IMR-90 (cell line): ENCODE results near the gene DPYD. TPM values are rescaled to one million over a fixed set of nuclear protein-coding genes. Genes with fewer than 3 reads are reported as not detected.

Experiments
- ATAC-seq: fragments of 200-7000 bp; cut with Tn5 transposase; 2 replicates; pipeline ENCODE4 v1.9.1; 2020; ENCODE audit warnings: low read depth, mild to moderate bottlenecking, moderate library complexity
- BruUV-seq: library from RNA; stranded (reverse); fragments of 400-500 nt; replicated peaks from 2 replicates; lab custom pipeline; 2021; lab: Mats Ljungman, UMichigan
- CTCF ChIA-PET: fragments of 300-600 bp; formaldehyde crosslinking; extraction: SDS; loops from one replicate; lab custom pipeline; 2021; ENCODE audit warnings: antibody characterized with exemption; lab: Yijun Ruan, JAX
- POLR2A ChIA-PET: fragments of 300-600 bp; sonication (Branson Sonifier 250); formaldehyde crosslinking; loops from one replicate; lab custom pipeline; 2022; ENCODE audit warnings: antibody characterized with exemption; ENCODE audit not compliant: unreplicated experiment; lab: Charles Lee
- DNase-seq: peaks from one replicate; pipeline ENCODE4 v3.0.0; 2013
- H2AFZ ChIP-seq: replicated peaks from 2 replicates; pipeline ENCODE3; 2013; ENCODE audit warnings: low read length, mild to moderate bottlenecking; ENCODE audit not compliant: poor library complexity
- H2AK5ac ChIP-seq: 2 replicates; pipeline ENCODE4 v1.6.1; 2013; ENCODE audit warnings: low read depth, low read length, inconsistent platforms
- H2AK9ac ChIP-seq: replicated peaks from 2 replicates; pipeline ENCODE3; 2013; ENCODE audit warnings: mild to moderate bottlenecking, low read depth, low read length, moderate library complexity; ENCODE audit not compliant: poor library complexity
- H2BK120ac ChIP-seq: 2 replicates; pipeline ENCODE4 v1.6.1; 2013; ENCODE audit warnings: low read depth, low read length, inconsistent platforms
- H2BK15ac ChIP-seq: 3 replicates; pipeline ENCODE4 v1.6.1; 2013; ENCODE audit warnings: low read depth, low read length, inconsistent platforms
- H2BK20ac ChIP-seq: 2 replicates; pipeline ENCODE4 v1.6.1; 2013; ENCODE audit warnings: low read depth, mild to moderate bottlenecking, inconsistent platforms, low read length, moderate library complexity
- H2BK5ac ChIP-seq: 2 replicates; pipeline ENCODE4 v1.6.1; 2013; ENCODE audit warnings: mild to moderate bottlenecking, low read depth, low read length, inconsistent platforms; ENCODE audit not compliant: poor library complexity, severe bottlenecking
- H3K14ac ChIP-seq: replicated peaks from 2 replicates; pipeline ENCODE4 v1.6.1; 2013; ENCODE audit warnings: low read depth, low read length, inconsistent platforms
- H3K18ac ChIP-seq: 2 replicates; pipeline ENCODE4 v1.6.1; 2013; ENCODE audit warnings: low read depth, low read length, control low read depth
- H3K23ac ChIP-seq: 2 replicates; pipeline ENCODE4 v1.6.1; 2013; ENCODE audit warnings: low read depth, low read length, inconsistent platforms
- H3K27ac ChIP-seq: 2 replicates; pipeline ENCODE4 v1.5.1; 2013; ENCODE audit warnings: mild to moderate bottlenecking, control low read depth, low read length; ENCODE audit not compliant: insufficient read depth
- H3K27me3 ChIP-seq: 2 replicates; pipeline ENCODE4 v1.6.1; 2013; ENCODE audit warnings: low read length; ENCODE audit not compliant: control insufficient read depth, insufficient read depth
- H3K36me3 ChIP-seq: 2 replicates; pipeline ENCODE4 v1.6.1; 2013; ENCODE audit warnings: low read length, mixed read lengths; ENCODE audit not compliant: control insufficient read depth, insufficient read depth
- H3K4ac ChIP-seq: 2 replicates; pipeline ENCODE4 v1.6.1; 2013; ENCODE audit warnings: low read depth, low read length, inconsistent platforms
- H3K4me1 ChIP-seq: 2 replicates; pipeline ENCODE4 v1.6.1; 2013; ENCODE audit warnings: low read length, mixed read lengths; ENCODE audit not compliant: control insufficient read depth, insufficient read depth
- H3K4me2 ChIP-seq: 2 replicates; pipeline ENCODE4 v1.6.1; 2013; ENCODE audit warnings: low read depth, mild to moderate bottlenecking, control low read depth, low read length, moderate library complexity
- H3K4me3 ChIP-seq: 2 replicates; pipeline ENCODE4 v1.5.1; 2013; ENCODE audit warnings: low read depth, mild to moderate bottlenecking, control low read depth, low read length, moderate library complexity; ENCODE audit not compliant: insufficient read depth
- H3K56ac ChIP-seq: 2 replicates; pipeline ENCODE4 v1.6.1; 2013; ENCODE audit warnings: low read length, inconsistent platforms; ENCODE audit not compliant: insufficient read depth; ENCODE audit errors: extremely low read depth
- H3K79me1 ChIP-seq, 2 experiments: 2 replicates each; pipeline ENCODE4 v1.6.1; 2013; ENCODE audit warnings: low read length in 2 of 2, inconsistent platforms in 1 of 2, low read depth in 1 of 2
- H3K9ac ChIP-seq: 2 replicates; pipeline ENCODE4 v1.6.1; 2013; ENCODE audit warnings: low read depth, low read length, control low read depth
- H3K9me1 ChIP-seq: 2 replicates; pipeline ENCODE4 v1.6.1; 2013; ENCODE audit warnings: low read length, inconsistent platforms; ENCODE audit not compliant: insufficient read depth
- H3K9me3 ChIP-seq: 2 replicates; pipeline ENCODE4 v1.6.1; 2013; ENCODE audit warnings: low read length; ENCODE audit not compliant: control insufficient read depth, insufficient read depth
- H4K20me1 ChIP-seq: 2 replicates; pipeline ENCODE4 v1.6.1; 2013; ENCODE audit warnings: low read length, inconsistent platforms; ENCODE audit not compliant: insufficient read depth
- H4K5ac ChIP-seq: 2 replicates; pipeline ENCODE4 v1.6.1; 2013; ENCODE audit warnings: mild to moderate bottlenecking, low read depth, low read length, control low read depth
- H4K8ac ChIP-seq, 2 experiments: 2 replicates each; pipeline ENCODE4 v1.6.1; 2013; ENCODE audit warnings: low read depth in 2 of 2, low read length in 2 of 2, control low read depth in 1 of 2, inconsistent platforms in 1 of 2
- H4K91ac ChIP-seq: 2 replicates; pipeline ENCODE4 v1.6.1; 2013; ENCODE audit warnings: low read depth, low read length, inconsistent platforms; ENCODE audit not compliant: insufficient read depth
- BHLHE40 ChIP-seq: fragments of 150-350 bp; IDR thresholded peaks from 2 replicates; pipeline ENCODE4 v1.6.1; 2016; ENCODE audit warnings: mild to moderate bottlenecking, low read depth, low read length
- CEBPB ChIP-seq: IDR thresholded peaks from 2 replicates; pipeline ENCODE4 v1.6.1; 2012; ENCODE audit warnings: low read depth, low read length, improper control_type of control experiment
- CHD1 ChIP-seq: IDR thresholded peaks from 2 replicates; pipeline ENCODE4 v1.6.1; 2012; ENCODE audit warnings: low read depth, low read length, improper control_type of control experiment
- FOS ChIP-seq: fragments of 150-350 bp; IDR thresholded peaks from 2 replicates; pipeline ENCODE4 v1.6.1; 2016; ENCODE audit warnings: low read depth, low read length
- MAFK ChIP-seq: IDR thresholded peaks from 2 replicates; pipeline ENCODE4 v1.6.1; 2012; ENCODE audit warnings: low read depth, low read length, improper control_type of control experiment
- MAZ ChIP-seq: IDR thresholded peaks from 2 replicates; pipeline ENCODE4 v1.6.1; 2012; ENCODE audit warnings: low read depth, mild to moderate bottlenecking, low read length, improper control_type of control experiment, moderate library complexity, borderline replicate concordance
- MXI1 ChIP-seq: IDR thresholded peaks from 2 replicates; pipeline ENCODE4 v1.6.1; 2012; ENCODE audit warnings: low read depth, mild to moderate bottlenecking, low read length, moderate library complexity, borderline replicate concordance
- NFE2L2 ChIP-seq: fragments of 150-350 bp; IDR thresholded peaks from 2 replicates; pipeline ENCODE4 v1.6.1; 2016; ENCODE audit warnings: low read depth, mild to moderate bottlenecking, low read length
- RAD21 ChIP-seq: IDR thresholded peaks from 2 replicates; pipeline ENCODE4 v1.6.1; 2012; ENCODE audit warnings: low read length, improper control_type of control experiment
- RCOR1 ChIP-seq: IDR thresholded peaks from 2 replicates; pipeline ENCODE4 v1.6.1; 2012; ENCODE audit warnings: mild to moderate bottlenecking, low read length, improper control_type of control experiment; ENCODE audit not compliant: insufficient replicate concordance
- RFX5 ChIP-seq: IDR thresholded peaks from 2 replicates; pipeline ENCODE4 v1.8.0; 2012; ENCODE audit warnings: low read depth, mild to moderate bottlenecking, low read length, moderate library complexity
- SMC3 ChIP-seq: fragments of 150-350 bp; IDR thresholded peaks from 2 replicates; pipeline ENCODE4 v1.6.1; 2016; ENCODE audit warnings: low read depth, mild to moderate bottlenecking, antibody characterized with exemption, low read length, moderate library complexity
- WGBS, 2 experiments: methylation state at CpG; one replicate each; pipeline versions ENCODE4 v1.1.5 to v1.1.7; 2013; ENCODE audit warnings: missing lambda C conversion rate in 2 of 2; ENCODE audit not compliant: insufficient read length in 1 of 2; ENCODE audit errors: extremely low coverage in 2 of 2; 5-methylcytosine and 5-hydroxymethylcytosine counted together
- dilution Hi-C: fragments of 300-500 bp; cut with HindIII; formaldehyde crosslinking; loops from one replicate; pipeline ENCODE4 v1.14.3; 2018; ENCODE audit warnings: low sequenced_read_pairs; ENCODE audit not compliant: unreplicated experiment
- in situ Hi-C: fragments of 300-500 bp; cut with MboI; formaldehyde crosslinking; loops from 3 replicates; pipeline ENCODE4 v1.14.3; 2019; ENCODE audit warnings: low sequenced_read_pairs, inconsistent platforms, mixed read lengths
- intact Hi-C: fragments of 100-400 bp; cut with micrococcal nuclease; formaldehyde crosslinking; loops from 2 replicates; pipeline ENCODE4 v1.10.0; 2022
- polyA plus RNA-seq, 3 experiments: library from polyadenylated mRNA; depleted of rRNA; stranded (reverse); fragments of >200 nt; gene quantifications; 2 replicates each; pipeline ENCODE4 v1.2.3, GENCODE V29; 2012; ENCODE audit warnings: low replicate concordance in 1 of 3
- total RNA-seq: library from RNA; depleted of rRNA; stranded (reverse); fragments of >200 nt; gene quantifications from 2 replicates; pipeline ENCODE4 v1.2.3, GENCODE V29; 2012
- TF ChIP-seq, protein P1 (sequence below): fragments of 150-350 bp; IDR thresholded peaks from 2 replicates; pipeline ENCODE4 v1.6.1; 2017; ENCODE audit warnings: mild to moderate bottlenecking, antibody characterized with exemption, low read length, low read depth

The DPYD gene
- total and polyA plus RNA-seq, 2 of the 4 experiments (the other 2 are of a cell fraction) = 9.3 to 47.3 TPM

DNA sequence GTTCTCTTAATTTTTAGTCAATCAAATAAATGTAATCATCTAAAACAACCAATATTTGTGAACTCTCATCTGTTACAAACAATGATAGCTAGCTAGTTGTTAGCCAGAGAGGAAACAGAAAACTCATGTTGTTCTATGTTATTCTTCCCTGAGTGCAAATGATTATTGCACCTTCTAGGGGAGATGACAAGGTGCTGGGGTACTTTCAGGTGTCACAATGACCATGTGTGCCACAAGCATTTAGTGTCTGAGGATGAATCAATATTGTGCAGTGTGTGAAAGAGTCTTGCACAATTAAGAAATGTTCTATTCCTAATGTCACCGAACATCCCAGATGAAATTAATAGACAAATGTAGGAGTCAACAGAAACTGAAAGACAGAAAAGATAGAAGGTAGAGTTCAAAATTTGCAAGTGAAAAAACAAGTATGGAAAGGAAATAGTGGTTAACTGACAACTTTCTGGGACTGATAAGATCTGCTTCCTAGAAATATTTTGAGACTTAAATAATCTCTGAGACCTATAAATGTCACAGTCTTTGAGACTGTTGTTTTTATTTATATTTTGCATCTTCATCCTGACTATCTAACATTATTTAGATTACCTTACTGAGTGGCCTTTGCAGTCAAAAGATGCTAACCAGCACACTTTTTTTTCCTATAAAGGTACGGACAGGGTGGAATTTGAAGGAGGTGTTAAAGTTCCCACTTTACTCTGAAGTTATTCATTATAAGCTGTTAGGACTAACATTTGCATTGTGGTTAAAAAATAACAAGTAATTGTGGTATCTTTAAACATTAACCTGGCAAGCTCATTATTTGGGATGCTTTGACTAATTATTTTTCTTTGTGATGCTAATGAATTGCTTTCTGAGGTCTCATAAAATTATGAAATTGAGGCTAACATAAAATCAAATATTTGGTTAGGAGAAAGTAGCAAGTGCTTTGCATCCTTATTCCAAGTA, 21.6 kb upstream of the DPYD start:
- Histone ChIP-seq H2BK120ac (no peak overlapping the region), H3K27ac (no peak overlapping the region), H4K5ac (no peak overlapping the region), H2AK9ac (no peak overlapping the region), H2AFZ (no peak overlapping the region), H3K9me1 (no peaks in the 10 kb centered on the region), H2BK20ac (peak overlapping the region; percentile 41; the same call in 1 of the 2 replicates), H2AK5ac (no peak overlapping the region), H3K56ac (no peak overlapping the region), H3K14ac (no peak overlapping the region), H3K4me1 (peaks cover 8% of the 10 kb centered on the region), H3K4me3 (no peak overlapping the region), H3K36me3 (no peaks in the 10 kb centered on the region), H2BK5ac (no peak overlapping the region), H3K4me2 (no peak overlapping the region), H4K91ac (no peak overlapping the region), H3K27me3 (no peaks in the 10 kb centered on the region), H4K20me1 (no peaks in the 10 kb centered on the region), H3K79me1 (no peaks in the 10 kb centered on the region), H3K23ac (no peak overlapping the region), H4K8ac (no peak overlapping the region), H3K18ac (no peak overlapping the region; the same call in 1 of the 2 replicates), H3K9ac (no peak overlapping the region), H2BK15ac (no peak overlapping the region), H3K4ac (no peak overlapping the region), H3K9me3 (no peaks in the 10 kb centered on the region)
- CTCF ChIA-PET = no interaction called here
- POLR2A ChIA-PET = no interaction called here
- no TSS peak for BruUV-seq
- no peak for DNase-seq
- dilution Hi-C loops = no loop called here
- ATAC-seq = no peak
- in situ Hi-C loops = no loop called here
- intact Hi-C loops = loop anchor here (5.0 kb wide), 1 partner anchor 35 kb away; no protein-coding TSS in a partner anchor
- WGBS, 2 experiments = no CpG with 5 or more reads among the region's 2 CpGs
- TF ChIP-seq RFX5 (no peak), RAD21 (no peak), MXI1 (no peak), BHLHE40 (no peak), MAZ (no peak), SMC3 (no peak), RCOR1 (no peak), CEBPB (no peak), FOS (no peak), CHD1 (no peak), NFE2L2 (no peak), MAFK (no peak)
- TF ChIP-seq, protein P1, sequence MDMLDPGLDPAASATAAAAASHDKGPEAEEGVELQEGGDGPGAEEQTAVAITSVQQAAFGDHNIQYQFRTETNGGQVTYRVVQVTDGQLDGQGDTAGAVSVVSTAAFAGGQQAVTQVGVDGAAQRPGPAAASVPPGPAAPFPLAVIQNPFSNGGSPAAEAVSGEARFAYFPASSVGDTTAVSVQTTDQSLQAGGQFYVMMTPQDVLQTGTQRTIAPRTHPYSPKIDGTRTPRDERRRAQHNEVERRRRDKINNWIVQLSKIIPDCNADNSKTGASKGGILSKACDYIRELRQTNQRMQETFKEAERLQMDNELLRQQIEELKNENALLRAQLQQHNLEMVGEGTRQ = no peak
